Measurements from ENCODE around the gene FAM131A. TPM values are rescaled to one million over a fixed set of nuclear protein-coding genes. Genes with fewer than 3 reads are reported as not detected.
A peak's percentile ranks its signal among the peaks of the same experiment; 100 is the strongest.

FAM131A gene
- total RNA-seq, 1 donor from 2014 or later = 51.4 TPM

DNA sequence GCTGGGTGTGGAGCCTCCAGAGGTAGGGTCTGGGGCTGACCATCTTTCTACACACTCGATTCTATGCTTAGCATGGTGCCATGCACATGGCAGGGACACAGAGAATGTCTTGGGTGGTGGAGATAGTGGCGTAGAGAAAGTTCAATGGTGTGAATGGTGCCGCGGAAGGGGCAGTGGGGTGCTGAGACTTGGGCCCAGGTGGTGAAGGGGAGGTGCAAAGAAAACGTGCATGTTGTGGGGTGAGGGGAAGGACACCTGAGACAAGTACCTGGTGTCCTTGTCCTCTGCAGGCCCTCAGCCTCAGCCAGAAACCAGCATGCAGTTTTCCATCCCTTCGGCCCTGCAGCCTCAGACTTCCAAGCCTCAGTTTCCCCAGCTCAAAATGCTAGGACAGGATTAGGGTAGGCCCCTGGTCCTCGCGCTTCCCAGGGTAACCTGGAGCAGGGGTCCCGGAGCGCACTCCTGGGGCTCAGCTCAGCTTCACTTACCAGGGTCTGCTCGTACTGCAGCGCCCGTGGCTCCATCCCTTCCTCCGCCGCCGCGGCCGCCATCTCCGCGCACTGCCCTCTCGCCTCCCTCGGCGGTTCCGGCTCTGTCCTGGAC is 23.6 kb downstream of the FAM131A start:
- H3K36me3 Mint-ChIP-seq (ENCODE audit: unreplicated experiment) = no peaks in the 10 kb centered on the region
- H3K9me3 Mint-ChIP-seq (ENCODE audit: unreplicated experiment) = peaks cover 13% of the 10 kb centered on the region
- TF ChIP-seq, protein P1, sequence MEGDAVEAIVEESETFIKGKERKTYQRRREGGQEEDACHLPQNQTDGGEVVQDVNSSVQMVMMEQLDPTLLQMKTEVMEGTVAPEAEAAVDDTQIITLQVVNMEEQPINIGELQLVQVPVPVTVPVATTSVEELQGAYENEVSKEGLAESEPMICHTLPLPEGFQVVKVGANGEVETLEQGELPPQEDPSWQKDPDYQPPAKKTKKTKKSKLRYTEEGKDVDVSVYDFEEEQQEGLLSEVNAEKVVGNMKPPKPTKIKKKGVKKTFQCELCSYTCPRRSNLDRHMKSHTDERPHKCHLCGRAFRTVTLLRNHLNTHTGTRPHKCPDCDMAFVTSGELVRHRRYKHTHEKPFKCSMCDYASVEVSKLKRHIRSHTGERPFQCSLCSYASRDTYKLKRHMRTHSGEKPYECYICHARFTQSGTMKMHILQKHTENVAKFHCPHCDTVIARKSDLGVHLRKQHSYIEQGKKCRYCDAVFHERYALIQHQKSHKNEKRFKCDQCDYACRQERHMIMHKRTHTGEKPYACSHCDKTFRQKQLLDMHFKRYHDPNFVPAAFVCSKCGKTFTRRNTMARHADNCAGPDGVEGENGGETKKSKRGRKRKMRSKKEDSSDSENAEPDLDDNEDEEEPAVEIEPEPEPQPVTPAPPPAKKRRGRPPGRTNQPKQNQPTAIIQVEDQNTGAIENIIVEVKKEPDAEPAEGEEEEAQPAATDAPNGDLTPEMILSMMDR (IDR thresholded peaks at IDR 0.05; ENCODE audit: partially characterized antibody, unreplicated experiment) = no peak
- H3K27ac Mint-ChIP-seq (ENCODE audit: unreplicated experiment) = no peak overlapping the region
- no peak for DNase-seq
- H3K27me3 Mint-ChIP-seq (ENCODE audit: unreplicated experiment) = peaks cover 16% of the 10 kb centered on the region
- H3K4me3 Mint-ChIP-seq (ENCODE audit: unreplicated experiment) = peak overlapping the region; percentile 86
- H3K4me1 Mint-ChIP-seq (ENCODE audit: low read depth, unreplicated experiment) = no peaks in the 10 kb centered on the region

DNA sequence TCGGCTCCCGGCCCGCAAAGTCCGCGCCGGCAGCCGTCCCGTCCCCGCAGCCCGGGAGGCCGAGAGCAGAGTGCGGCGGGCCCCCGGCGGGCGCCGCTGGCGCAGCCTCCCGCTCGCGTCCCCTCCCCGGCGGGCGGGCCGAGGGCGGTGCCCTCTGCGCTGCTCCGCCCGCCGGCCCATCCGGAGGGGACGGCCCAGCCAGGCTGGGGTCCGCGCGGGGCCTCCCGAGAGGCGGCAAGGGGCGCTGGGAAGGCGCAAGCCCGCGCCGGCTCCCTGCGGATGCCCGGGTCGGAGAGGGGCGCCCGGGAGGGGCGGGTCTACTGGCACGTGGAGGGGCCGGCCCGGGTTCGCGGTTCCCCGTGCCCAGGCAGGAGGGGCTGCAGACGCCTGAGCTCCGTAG is 24.1 kb downstream of the FAM131A start, which contains the start of the genes CLCN2 and POLR2H:
CLCN2 (minus strand) TSS at position 74 of the 400 bp plus-strand sequence. CDS start 126 bp downstream, outside the sequence.
POLR2H (plus strand) TSS at position 179 of the 400 bp plus-strand sequence. CDS start 1,783 bp downstream, outside the sequence.
- H3K27ac Mint-ChIP-seq (ENCODE audit: unreplicated experiment) = peak within 1 kb of the TSS; percentile 91
- H3K9me3 Mint-ChIP-seq (ENCODE audit: unreplicated experiment) = peaks cover 13% of the 10 kb centered on the region

DNA sequence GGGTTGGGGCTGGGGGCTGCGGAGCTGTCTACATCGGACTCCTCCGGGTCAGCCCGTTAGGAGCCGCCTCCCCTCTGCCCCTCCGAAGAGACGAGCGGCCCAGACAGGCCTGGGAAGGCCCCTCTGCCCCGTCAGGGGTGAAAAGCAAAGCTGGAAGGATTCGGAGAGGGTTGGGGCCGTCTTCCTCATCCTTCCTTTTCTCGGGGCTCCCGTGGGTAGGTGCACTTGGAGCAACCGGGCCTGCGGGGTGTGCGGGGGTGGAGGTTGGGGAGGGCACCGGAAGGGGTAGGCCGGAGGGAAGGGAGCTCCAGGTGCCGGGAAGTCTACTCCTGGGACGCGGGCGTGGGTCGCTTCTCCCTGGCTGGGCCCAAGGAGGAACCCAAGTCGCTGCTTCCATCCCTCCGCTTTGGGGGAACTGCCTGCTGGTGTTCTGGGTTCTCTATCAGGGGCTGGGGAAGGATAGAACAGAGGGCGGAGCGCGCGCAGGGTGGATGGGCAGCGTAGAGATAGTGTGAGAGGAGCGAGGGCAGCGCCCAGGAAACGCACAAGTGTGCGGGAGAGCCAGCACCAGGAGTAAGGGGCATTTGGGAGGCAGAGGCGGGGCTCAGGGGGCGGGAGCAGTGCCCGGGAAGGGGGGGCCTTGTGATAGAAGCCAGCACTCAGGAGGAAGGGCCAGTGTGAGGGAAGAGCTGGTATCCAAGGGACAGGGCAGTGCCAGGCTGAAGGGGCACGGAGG is 24.7 kb downstream of the FAM131A start:
- Mint-ChIP-seq H3K36me3 (ENCODE audit: unreplicated experiment) (no peaks in the 10 kb centered on the region), H3K4me3 (ENCODE audit: unreplicated experiment) (peak overlapping the region; percentile 96), H3K9me3 (ENCODE audit: unreplicated experiment) (peaks cover 11% of the 10 kb centered on the region), H3K27ac (ENCODE audit: unreplicated experiment) (peak overlapping the region; percentile 91), H3K4me1 (ENCODE audit: low read depth, unreplicated experiment) (no peaks in the 10 kb centered on the region), H3K27me3 (ENCODE audit: unreplicated experiment) (peaks cover 16% of the 10 kb centered on the region)
- peak; percentile 65 for DNase-seq
- TF ChIP-seq, protein P1 (IDR thresholded peaks at IDR 0.05; ENCODE audit: partially characterized antibody, unreplicated experiment) = no peak

More for the DNA sequence above, 24.1 kb downstream of the FAM131A start, which contains the start of the genes CLCN2 and POLR2H:
- TF ChIP-seq, protein P1 (IDR thresholded peaks at IDR 0.05; ENCODE audit: partially characterized antibody, unreplicated experiment) = no peak
- H3K4me3 Mint-ChIP-seq (ENCODE audit: unreplicated experiment) = peak within 1 kb of the TSS; percentile 96
- no peaks in the 10 kb centered on the region for H3K4me1 Mint-ChIP-seq (ENCODE audit: low read depth, unreplicated experiment)
- peaks cover 16% of the 10 kb centered on the region for H3K27me3 Mint-ChIP-seq (ENCODE audit: unreplicated experiment)
- DNase-seq = peak; percentile 75
- no peaks in the 10 kb centered on the region for H3K36me3 Mint-ChIP-seq (ENCODE audit: unreplicated experiment)

DNA sequence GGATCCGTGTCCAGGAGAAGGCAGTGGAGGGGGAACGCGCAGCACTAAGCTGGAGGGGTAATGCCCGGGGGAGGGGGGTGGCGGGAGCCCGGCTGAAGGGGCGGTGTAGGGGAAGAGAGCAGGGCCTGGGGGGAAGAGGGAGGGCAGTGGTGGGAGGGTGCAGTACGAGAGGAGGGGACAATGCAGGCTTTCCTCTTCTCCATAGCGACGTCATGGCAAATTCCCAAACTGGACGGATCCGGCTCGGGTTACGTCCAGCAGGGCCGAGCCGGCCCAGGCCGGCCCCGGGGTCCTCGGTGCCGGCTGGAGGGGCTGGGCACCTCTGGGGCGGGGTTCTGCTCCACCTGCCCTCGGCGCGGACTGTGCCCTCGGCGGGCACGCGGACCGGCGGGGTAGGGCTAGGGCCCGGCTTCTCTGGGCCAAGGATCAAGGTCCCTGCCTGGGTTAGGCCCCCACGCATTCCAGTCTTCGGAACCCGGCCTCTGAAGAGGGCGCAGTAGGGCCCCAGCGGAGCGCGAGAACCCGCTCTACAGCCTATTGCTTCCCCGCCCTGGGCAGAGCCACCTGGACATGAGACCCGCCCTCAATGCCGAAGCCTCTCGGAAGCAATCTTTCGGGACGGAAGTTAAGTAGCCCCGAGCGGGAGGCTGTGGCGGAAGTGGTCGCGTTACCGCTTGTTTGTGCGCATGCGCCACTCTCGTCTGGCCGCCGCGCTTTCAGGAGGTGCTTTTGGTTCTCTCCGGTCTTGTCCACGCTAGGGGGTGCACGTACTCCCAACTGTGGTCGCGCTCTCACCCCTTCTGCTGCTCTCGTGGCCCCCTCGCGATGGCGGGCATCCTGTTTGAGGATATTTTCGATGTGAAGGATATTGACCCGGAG is 25.5 kb downstream of the FAM131A start:
- peaks cover 11% of the 10 kb centered on the region for H3K9me3 Mint-ChIP-seq (ENCODE audit: unreplicated experiment)
- H3K4me3 Mint-ChIP-seq (ENCODE audit: unreplicated experiment) = peak overlapping the region; percentile 96
- peak; percentile 96 for DNase-seq
- peak overlapping the region; percentile 91 for H3K27ac Mint-ChIP-seq (ENCODE audit: unreplicated experiment)
- H3K27me3 Mint-ChIP-seq (ENCODE audit: unreplicated experiment) = peaks cover 16% of the 10 kb centered on the region
- TF ChIP-seq, protein P1 (IDR thresholded peaks at IDR 0.05; ENCODE audit: partially characterized antibody, unreplicated experiment) = peak; percentile 49
- H3K36me3 Mint-ChIP-seq (ENCODE audit: unreplicated experiment) = no peaks in the 10 kb centered on the region
- no peaks in the 10 kb centered on the region for H3K4me1 Mint-ChIP-seq (ENCODE audit: low read depth, unreplicated experiment)

All from glutamatergic neuron (in vitro differentiated cells).